ENCODE data around the gene NAALADL2. TPM values are rescaled to one million over a fixed set of nuclear protein-coding genes. Genes with fewer than 3 reads are reported as not detected.

NAALADL2 gene
- total RNA-seq, 1 donor from 2014 or later: 0.13 TPM

DNA sequence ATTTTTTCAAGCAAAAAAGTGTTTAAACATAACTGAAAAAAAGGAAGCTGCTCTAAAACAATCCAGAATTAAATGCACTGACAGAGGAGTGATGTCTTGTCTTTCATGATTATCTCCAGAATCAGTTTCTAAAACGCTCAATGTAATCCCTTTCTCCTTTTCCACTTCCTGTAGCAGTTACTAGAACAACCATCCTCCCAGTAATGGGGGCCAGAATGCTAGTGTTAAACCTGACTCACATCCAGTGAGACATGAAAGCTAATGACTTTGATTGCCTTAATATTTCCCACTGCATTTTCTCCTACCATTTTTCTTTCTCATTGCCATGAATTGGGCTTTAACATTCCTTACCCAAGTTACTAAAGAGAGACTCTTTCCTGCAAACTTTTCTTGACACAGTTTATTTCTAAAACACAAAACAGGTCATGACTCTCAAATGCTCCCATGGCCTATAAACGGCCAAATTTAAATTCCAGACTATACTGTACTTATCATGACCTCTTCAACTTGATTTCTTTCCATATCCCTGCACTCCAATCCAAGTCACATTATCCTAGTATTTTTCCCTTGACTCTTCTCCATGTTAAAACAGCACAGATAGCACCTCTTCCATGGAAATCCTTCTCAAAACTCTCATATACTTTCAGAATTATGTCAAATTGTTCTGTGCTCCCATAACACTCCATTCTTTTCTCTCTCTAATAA is 341.4 kb downstream of the NAALADL2 start:
- DNase-seq (ENCODE audit: low read depth in 2 of 2): no peak

DNA sequence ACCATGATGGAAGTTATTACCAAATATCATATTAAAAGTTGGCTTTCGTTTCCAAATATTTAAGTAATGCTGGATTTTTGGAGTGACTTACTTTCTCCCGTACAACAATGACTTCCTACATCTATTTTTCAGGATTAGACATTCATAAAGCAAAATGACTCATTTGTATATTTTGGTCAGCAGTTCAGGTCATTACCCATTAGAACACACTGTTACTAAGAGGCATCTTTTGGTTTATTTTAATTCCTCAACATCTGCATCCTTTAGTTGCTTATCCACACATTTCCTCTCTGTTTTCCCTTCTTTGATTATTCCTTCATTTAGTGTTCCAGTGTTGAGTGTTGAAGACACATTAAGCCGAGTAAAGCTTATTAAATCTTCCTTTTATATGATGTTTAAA is 348.2 kb downstream of the NAALADL2 start:
- peak in 1 of 2 donors; percentile 36 for DNase-seq (ENCODE audit: low read depth in 2 of 2)

DNA sequence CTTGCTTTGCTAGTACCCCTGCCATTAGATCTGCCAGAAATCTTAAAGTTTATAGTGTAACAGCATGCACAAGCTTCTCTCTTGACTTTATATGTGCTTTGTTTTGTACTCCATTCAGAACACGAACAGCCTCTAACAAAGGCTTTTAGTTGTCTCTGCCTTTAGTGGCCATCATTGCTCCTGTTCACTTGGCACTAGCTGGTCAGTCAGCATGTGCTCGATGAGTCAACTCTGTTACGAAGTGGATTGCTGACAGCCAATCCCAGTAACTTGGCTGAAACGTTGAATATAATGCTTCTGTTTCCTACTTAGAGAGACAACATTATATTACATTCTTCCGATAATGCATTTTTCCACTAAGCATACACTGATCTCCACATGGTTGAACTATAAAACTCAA is 349.2 kb downstream of the NAALADL2 start:
- peak in 1 of 2 donors; percentile 20 for DNase-seq (ENCODE audit: low read depth in 2 of 2)

DNA sequence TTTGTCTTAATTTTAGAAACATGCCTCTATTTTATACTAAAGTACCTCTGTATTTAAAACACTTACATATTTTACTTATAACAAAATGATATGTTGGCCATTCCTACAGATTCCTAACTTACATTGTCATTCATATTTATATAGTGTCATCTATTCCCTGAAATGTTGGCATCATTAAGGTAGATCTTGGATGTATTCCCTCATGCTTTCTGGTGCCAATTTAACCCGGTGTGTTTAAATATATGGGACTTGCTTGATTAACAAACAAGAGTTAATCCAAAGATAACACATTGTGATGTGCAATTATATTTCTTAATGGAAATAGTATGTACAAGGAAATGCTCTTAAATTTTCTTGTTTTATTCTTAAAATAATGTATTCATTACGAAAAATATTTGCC is 352.3 kb downstream of the NAALADL2 start:
- DNase-seq (ENCODE audit: low read depth in 2 of 2): no peak

DNA sequence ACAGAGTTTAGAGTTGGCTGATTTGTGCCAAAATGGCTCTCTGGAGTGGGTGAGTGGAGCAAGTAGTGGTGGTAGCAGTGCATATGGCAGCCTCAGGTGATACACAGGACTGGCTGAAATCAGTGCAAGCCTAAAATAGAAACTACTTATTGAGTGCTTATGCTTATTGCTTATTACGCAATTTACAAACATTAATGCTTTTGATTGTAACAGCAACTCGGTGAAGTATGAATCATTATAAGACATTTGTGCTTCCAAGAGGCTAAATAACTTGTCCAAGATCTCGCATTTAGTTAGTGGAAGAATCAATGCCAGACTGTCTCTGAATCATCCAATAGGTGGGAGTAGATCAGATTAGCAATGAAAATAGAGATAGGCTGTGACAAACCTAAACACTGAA is 353.8 kb downstream of the NAALADL2 start:
- DNase-seq (ENCODE audit: low read depth in 2 of 2): no peak

DNA sequence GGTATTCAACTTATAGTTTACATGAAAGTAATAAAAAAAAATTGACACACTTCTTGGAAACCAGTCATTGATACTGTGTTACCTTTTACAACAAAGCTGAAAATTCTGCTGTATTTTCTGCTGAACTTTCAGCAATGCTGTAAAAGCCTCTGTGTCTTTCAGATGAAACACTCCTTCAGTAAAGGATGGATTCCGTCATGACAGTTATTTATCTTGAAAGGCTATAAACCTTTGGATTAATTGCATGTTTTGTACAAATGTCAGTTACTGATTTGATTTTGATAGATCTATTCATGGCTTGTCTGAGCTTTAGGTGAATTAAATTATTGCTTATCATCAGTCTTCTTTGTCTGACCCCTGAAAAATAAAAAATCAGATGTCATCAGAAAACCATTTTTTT is 355.1 kb downstream of the NAALADL2 start:
- no peak for DNase-seq (ENCODE audit: low read depth in 2 of 2)

DNA sequence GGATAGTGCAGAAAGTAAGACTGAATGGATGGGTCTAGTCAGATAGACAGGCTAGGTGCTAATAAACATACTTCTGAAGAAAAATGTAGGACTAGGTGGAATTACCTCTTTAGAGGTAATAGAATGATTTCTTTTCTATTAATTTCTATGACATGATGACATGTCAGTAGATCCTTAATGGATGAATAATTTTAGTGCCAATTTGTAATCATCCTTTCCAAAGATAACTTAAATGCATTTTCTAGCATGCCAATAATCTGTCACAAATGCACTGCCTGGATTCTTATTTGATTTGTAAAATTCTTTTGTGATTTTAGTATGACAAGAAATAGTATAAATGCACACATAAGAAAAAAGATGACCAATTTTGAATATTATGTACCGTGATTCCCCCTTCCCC is 356.7 kb downstream of the NAALADL2 start:
- no peak for DNase-seq (ENCODE audit: low read depth in 2 of 2)

DNA sequence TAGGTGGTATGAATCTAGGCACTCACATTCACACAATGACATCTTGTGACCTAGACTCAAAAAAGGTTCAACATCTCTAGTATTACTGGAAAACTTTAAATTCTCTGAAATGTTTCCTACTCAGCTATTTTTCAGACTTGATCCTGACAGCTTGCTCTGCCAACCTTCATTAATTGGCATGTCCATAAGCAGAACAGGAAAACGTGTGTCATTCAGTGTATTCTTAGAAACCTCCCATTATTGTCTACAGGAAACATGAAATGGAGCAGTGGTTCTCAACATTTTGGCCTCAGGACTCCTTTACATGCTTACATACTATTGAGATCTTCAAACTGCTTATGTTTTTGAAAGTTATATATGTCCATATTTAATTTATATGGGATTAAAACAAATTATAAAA is 363.2 kb downstream of the NAALADL2 start:
- peak; percentile 82 to 85 for DNase-seq (ENCODE audit: low read depth in 2 of 2)

DNA sequence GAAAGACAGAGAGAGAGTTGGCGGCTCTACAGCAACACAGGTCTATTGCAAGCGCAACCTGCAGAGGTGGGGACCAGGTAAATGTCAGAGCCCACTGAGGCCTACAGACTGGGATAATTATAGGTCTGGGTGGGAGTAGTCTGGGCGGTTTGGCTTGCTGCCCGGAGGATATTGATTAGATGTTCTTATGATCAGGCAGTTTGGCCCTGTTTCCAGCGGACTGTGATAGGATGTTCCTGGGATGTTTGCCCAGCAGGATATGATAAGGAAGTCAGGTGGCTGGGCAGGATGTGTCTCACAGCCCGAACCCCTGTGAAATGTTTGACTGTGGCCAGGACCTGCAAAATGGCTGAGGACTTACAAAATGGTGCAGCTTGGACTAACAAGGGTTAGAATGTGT is 364.9 kb downstream of the NAALADL2 start:
- DNase-seq (ENCODE audit: low read depth in 2 of 2): peak; percentile 67 to 72

DNA sequence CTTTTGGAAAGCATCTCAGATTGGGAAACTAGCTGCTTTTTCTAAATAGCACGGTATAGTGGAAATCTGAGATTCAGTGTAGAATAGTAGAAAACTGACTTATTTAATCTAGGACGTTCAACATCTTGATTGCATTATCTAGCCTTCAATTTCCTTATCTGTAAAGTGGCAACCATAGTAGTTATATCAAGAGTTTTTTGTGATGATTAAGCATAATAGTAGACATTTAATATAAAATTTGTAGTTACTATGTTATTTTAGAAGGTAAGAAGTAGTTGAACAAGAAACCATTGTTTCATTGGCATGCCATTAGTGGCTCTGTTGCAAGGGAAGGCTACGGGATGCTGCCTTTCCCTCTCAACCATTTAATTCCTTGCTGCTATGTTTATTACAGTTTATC is 367.3 kb downstream of the NAALADL2 start:
- DNase-seq (ENCODE audit: low read depth in 2 of 2): no peak

DNA sequence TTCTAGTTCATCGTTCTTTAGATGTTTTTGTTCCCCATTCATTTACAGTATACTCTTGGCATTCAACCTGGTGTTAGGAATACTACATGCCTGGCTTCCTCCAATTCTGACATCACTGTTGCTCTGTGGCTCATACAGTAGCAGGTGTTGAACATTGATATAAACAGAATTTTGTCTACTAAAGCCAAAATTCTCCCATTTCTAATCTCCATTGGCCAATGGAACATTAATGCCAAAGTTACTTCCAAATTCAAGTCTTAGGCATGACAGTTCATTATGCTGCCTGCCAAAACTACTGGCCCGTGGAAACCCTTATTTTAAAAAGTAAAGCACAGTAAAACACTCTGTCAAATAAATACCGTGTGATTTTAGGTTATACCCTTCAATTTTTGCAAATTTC is 368.0 kb downstream of the NAALADL2 start:
- no peak for DNase-seq (ENCODE audit: low read depth in 2 of 2)

DNA sequence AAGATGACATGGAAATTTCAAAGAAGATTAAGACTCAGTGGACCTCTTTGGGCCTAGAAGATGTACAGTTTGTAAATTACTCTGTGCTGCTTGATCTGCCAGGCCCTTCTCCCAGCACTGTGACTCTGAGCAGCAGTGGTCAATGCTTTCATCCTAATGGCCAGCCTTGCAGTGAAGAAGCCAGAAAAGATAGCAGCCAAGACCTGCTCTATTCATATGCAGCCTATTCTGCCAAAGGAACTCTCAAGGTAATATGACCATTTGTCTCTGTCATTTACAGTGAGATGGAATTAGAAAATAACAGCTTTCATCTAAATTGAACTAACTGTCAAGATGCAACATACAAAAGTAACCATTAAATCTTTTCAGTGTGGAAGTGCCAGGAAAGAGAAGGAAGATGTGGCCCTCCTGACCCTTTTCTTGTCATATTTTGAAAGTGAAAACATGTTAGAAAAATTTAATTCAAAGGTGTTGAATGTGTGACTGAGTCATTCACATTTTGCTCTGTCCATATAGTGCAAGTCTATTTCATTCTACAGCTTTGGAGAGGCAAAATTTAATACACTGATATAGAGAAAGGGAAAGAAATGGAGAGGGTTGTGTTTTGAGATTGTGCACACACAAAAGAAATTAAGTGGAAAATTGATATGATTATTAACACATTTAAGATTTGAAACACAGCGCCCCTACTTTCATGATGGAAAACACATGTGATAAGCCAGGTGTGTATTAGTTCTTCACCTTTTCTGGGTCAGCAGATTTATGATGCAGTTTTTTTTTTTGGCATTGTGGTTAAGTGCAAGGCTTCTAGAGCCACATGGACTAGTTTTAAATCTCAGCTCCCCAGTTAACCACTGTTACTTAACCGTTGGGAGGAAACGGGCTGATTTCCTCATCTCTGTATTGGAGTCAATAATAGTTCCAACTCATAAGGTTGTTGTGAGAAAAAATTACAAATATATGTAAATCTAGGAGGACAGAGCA is 375.1 kb downstream of the NAALADL2 start:
- no peak for DNase-seq (ENCODE audit: low read depth in 2 of 2)

DNA sequence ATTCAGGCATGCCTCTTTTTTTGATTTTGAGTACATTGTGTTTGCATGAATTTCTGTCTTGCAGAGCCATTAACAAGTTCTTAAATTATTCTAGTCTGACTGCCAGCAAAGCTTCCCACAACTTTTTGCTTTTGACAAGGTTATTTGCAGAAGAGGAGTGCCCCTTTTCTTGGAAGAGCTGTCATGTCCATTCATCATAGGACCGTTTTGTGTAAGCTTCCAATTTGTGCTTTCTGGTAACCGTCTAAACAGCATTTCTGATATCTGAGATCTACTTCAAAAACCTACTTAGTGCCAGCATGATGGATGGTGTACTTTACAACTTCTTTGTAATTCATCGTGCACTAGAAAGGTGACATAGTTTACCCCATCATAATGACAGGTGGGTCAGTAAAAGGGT is 379.7 kb downstream of the NAALADL2 start:
- DNase-seq (ENCODE audit: low read depth in 2 of 2): no peak

DNA sequence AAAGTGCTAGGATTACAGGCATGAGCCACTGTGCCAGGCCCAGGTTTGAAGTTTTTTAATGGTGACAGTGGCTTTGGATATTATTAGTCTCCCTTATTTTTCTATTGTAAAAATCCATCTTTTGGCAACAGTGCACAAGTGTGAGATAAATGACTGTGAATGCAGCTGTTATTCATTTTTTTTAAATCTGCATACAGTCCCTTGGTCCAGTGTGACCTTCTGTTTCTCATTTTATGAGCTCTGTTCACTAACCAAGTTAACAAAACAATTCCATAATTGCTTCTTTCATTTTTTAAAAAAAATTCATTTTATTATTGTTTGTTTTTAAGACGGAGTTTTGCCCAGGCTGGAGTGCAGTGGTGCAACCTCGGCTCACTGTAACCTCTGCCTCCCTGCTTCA is 381.8 kb downstream of the NAALADL2 start:
- DNase-seq (ENCODE audit: low read depth in 2 of 2): no peak

DNA sequence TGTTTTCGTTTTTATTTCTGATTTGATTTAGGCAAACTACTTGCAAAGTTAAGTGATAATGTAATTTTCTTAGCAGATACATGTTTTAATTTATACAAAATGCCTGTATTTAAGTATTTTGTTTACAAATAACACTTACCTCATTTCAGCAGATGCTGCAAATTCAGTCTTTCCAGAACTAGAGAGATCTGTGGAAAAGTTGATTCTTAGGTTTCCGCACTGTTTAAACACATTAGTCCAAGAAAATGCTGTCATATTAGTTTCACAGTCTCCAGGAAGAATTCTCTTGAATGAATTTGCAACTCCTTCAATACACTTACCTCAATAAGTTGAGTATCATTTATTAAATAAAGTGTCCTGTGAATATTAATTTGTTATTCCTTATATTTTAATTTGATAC is 383.1 kb downstream of the NAALADL2 start:
- DNase-seq (ENCODE audit: low read depth in 2 of 2): no peak

DNA sequence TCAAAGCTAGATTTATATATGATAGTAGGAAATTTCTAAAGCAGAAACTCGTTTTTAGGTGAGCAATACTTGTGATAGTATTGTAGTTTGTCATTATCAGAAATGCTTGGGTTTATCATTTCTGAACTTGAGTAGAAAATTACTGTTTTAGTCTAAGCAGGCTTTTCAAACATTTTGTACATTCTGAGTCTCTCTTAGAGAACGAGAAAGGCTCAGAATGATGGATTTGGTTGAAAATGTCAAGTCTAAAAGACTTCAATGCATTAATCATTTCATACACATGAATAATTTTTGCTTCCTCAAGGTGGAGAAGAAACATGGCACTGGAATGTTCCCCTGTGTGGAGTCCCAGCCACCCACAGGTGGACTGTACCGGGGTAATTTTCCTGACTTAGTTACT is 387.1 kb downstream of the NAALADL2 start:
- DNase-seq (ENCODE audit: low read depth in 2 of 2): no peak

DNA sequence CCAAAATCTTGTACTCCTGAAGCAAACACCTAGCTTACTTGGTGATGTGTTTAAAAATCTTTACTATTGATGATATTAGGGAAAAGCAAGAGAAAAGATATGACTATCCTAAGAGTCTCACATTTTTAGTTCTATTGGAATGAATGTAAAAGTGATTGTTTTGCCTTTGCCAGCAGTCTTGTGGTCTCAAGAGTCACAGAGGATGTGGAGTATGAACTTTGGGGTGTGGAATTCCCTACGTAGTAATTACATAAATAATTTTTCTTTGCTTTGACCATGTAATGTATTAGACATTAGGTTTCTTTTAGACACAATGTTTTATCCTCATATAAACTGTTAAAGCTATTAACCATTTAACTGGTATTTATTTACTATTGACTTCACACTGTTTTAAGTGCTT is 387.6 kb downstream of the NAALADL2 start:
- no peak for DNase-seq (ENCODE audit: low read depth in 2 of 2)

DNA sequence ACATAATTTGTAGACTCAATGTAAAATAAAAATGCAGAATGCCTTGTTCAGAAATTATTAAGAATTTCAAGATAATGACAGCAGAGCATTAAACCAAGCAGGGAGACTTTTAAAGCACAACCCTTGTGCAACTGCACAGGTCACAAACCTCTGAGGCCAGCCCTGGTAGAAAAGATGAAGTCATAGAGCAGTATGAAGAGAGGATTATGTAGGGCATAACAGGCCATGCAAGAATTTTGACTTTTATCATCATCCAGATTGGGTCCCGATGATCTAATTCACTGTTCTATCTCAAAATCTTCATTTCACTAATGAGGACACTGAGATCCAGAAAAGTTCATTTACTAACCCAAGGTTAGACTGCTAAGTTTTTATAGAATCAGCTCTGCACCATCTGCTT is 388.5 kb downstream of the NAALADL2 start:
- DNase-seq (ENCODE audit: low read depth in 2 of 2): no peak

DNA sequence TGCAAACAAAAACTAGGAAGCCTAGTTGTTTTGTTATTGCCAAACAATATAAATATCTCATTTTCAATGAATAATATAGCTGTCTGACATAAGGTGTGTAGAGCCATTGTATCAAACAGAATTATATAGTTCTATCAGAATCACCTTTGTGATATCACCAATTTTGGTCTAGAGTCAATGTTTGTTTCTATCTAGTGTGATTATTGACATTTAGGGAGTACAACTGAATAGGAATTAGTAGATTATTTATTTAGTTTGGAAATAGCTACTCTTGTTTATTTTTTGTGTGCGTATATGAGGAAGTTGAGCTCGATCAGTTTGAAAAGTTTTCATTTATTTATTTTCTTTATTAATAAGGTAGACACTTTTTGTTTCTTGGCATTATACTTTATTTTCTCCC is 389.7 kb downstream of the NAALADL2 start:
- DNase-seq (ENCODE audit: low read depth in 2 of 2): no peak

DNA sequence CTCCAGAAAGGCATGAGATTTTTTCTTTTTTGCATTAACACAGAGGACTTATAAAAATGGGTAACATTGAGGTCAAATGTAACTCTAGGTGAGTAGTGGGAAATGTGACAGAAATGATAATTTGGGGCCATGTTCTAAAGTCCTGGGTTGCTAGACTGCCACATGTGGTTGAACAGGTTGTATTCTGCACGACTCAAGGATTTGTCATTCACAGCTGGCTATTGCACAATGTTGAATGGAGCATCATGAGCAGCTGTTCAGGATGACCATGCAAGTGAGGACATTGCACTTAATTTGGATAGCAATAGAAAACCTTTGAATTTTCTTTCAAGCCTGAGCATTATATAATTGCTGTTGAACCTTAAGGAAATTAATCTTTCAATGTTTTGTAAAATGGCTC is 396.6 kb downstream of the NAALADL2 start:
- no peak for DNase-seq (ENCODE audit: low read depth in 2 of 2)

DNA sequence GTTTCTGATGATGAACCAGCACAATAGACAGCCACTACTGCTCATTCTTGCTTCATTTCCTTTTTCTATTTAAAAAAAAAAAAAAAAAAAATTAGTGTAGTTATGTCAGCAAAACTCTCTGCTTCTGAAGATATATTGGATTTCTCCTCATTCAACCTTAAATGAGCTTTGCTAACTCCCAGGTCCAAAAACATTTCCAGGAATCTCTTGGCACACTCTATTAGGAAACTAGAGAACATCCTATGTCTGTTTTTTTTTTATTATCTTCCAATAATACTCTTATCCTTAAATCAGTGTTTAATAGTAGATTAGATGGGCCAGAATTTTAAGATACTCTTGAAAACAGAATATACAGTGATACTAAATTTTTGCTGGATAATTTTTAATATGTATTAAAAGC is 398.0 kb downstream of the NAALADL2 start:
- no peak for DNase-seq (ENCODE audit: low read depth in 2 of 2)

DNA sequence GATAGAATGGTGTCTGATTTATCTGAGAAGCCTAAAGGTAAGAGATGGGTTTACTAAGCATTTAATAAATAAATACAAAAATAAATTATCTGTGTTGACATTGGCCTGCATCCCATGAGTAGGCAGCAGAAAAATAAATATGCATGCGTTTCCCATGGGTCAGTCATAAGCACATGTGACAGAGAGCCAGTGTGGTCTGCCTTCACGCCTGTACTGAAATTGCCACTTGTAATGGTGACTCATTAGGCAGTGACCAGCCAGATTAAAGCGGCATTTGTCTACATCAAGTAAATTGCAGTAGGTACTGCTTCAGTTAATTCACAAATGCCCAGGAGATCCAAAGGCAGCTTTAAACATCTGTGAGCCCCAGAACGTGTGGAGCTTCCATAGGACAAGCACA is 399.6 kb downstream of the NAALADL2 start:
- DNase-seq (ENCODE audit: low read depth in 2 of 2): peak; percentile 1 to 15
